Testis (tissue), 3 donors: ENCODE data around the gene RARRES2. TPM values are rescaled to one million over a fixed set of nuclear protein-coding genes. Genes with fewer than 3 reads are reported as not detected.

Experiments
- DNase-seq: peaks from one replicate; pipeline ENCODE4 v3.0.0-alpha.2; 2019
- H3K27ac ChIP-seq, 2 donors: fragments of 200-600 bp; sonication (generic); one replicate each; pipeline ENCODE4 v1.5.1; 2019
- H3K27me3 ChIP-seq: fragments of 200-600 bp; sonication (generic); one replicate; pipeline ENCODE4 v1.5.1; 2019
- H3K36me3 ChIP-seq: fragments of 200-600 bp; sonication (generic); one replicate; pipeline ENCODE4 v1.5.1; 2017; ENCODE audit warnings: low read depth; ENCODE audit errors: missing control alignments
- H3K4me1 ChIP-seq: fragments of 200-600 bp; sonication (generic); one replicate; pipeline ENCODE4 v1.5.1; 2019
- H3K4me3 ChIP-seq, 2 donors: fragments of 200-600 bp; sonication (generic); one replicate each; pipeline ENCODE4 v1.5.1; 2017 to 2019
- H3K9me3 ChIP-seq: fragments of 200-600 bp; sonication (generic); one replicate; pipeline ENCODE4 v1.5.1; 2017
- POLR2A ChIP-seq: fragments of 450-650 bp; IDR thresholded peaks from one replicate; pipeline ENCODE4 v1.6.1; 2017; ENCODE audit warnings: antibody characterized with exemption, mild to moderate bottlenecking, moderate library complexity
- WGBS, 2 donors: methylation state at CpG; one replicate each; pipeline ENCODE4 v1.1.5; 2018; 5-methylcytosine and 5-hydroxymethylcytosine counted together
- intact Hi-C: fragments of 100-400 bp; cut with DNase I; formaldehyde crosslinking; loops from one replicate; pipeline ENCODE4 v1.15.1; 2023; ENCODE audit warnings: low total_unique reads
- polyA plus RNA-seq: library from polyadenylated mRNA; stranded (reverse); fragments of 350-450 nt; fragmentation: Illumina TruSeq; extraction: RNeasy Lipid Tissue Mini Kit (QIAGEN cat#74804); gene quantifications from one replicate; pipeline ENCODE4 v1.2.3, GENCODE V29; 2014; ENCODE audit warnings: low read depth, low replicate concordance; ENCODE audit not compliant: insufficient read depth
- total RNA-seq, 2 donors: library from RNA; depleted of rRNA; stranded (reverse); fragments of >200 nt; gene quantifications; one replicate each; pipeline ENCODE4 v1.2.3, GENCODE V29; 2016
- TF ChIP-seq, protein P1 (sequence below), 3 experiments: fragments of 450-650 bp in 2 of 3; fragments of 200-600 bp in 1 of 3; sonication (generic) in 1 of 3; IDR thresholded peaks; one replicate each; pipeline ENCODE4 v1.5.1; 2016 to 2019; ENCODE audit warnings: antibody characterized with exemption in 3 of 3, mild to moderate bottlenecking in 2 of 3, moderate library complexity in 1 of 3

The RARRES2 gene
- total and polyA plus RNA-seq, 3 donors from 2014 or later: 21.1 to 93.7 (median 58.8) TPM

DNA sequence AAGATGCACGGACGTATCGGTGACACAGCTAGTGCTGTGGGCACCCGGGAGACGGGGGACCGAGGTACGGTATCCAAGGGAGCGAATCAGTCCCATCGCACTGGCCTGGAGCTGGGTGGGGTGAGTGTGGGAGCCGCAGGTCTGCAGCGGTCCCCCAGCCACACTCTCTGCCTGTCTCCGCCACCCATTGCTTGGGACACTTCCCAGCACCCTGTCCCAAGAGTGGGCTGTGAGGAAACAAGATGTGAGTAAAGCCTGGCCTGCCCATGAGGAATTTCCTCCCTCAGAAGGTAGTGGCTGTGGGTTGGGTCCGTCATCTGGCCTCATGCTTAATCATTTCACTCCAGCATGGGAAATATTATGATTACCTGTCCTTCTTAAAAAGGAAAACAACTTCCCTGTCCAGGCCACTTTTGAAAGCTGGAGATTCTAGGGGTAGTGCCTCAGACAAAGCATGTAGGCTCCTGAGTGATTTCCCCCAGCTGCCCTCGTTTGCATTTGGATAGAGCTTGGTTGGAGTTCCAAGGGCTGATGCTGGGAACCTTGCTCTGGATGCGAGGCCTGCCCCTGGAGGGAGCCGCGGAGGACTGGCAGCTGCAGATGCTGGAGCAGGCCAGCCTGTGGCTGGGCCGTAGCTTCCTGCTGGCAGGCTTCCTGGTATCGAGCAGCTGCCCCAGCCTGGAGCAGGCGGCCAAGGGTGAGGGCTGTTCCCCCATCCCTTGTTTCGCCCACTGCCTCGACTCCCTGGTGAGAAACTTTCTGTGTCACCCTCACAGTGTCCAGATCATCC is 11.9 kb downstream of the RARRES2 start:
- no peaks in the 10 kb centered on the region for H3K36me3 ChIP-seq

DNA sequence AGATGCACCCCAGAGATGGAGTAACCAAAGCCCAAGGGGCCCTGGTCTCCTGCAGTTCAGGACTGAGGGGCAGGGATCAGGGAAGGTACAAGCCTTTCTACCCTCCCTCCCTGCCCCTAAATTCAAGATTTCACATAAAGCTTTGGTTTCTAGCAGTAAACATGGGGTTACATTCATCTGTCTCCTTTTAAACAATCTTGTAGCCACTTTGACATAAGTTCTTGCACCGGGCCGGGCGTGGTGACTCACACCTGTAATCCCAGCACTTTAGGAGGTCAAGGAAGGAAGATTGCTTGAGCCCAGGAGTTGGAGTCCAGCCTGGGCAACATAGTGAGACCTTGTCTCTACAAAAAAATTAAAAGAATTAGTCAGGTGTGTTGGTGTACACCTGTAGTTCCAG is 14.1 kb downstream of the RARRES2 start:
- 98 to 100% methylated on average over 3 of the region's 3 CpGs for WGBS, 2 donors
- no peaks in the 10 kb centered on the region for H3K9me3 ChIP-seq
- peaks cover 11% of the 10 kb centered on the region for H3K4me1 ChIP-seq
- H3K4me3 ChIP-seq: no peak overlapping the region
- no peak for TF ChIP-seq POLR2A
- TF ChIP-seq, protein P1, sequence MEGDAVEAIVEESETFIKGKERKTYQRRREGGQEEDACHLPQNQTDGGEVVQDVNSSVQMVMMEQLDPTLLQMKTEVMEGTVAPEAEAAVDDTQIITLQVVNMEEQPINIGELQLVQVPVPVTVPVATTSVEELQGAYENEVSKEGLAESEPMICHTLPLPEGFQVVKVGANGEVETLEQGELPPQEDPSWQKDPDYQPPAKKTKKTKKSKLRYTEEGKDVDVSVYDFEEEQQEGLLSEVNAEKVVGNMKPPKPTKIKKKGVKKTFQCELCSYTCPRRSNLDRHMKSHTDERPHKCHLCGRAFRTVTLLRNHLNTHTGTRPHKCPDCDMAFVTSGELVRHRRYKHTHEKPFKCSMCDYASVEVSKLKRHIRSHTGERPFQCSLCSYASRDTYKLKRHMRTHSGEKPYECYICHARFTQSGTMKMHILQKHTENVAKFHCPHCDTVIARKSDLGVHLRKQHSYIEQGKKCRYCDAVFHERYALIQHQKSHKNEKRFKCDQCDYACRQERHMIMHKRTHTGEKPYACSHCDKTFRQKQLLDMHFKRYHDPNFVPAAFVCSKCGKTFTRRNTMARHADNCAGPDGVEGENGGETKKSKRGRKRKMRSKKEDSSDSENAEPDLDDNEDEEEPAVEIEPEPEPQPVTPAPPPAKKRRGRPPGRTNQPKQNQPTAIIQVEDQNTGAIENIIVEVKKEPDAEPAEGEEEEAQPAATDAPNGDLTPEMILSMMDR (IDR thresholded peaks at IDR 0.05): no peak
- no peaks in the 10 kb centered on the region for H3K27me3 ChIP-seq
- H3K36me3 ChIP-seq: no peaks in the 10 kb centered on the region
- intact Hi-C loops: no loop called here
- H3K27ac ChIP-seq: no peak overlapping the region
- no peak for DNase-seq

More for the DNA sequence above, 11.9 kb downstream of the RARRES2 start:
- no peak overlapping the region for H3K4me3 ChIP-seq
- intact Hi-C loops: no loop called here
- no peak for DNase-seq
- 74 to 83% methylated on average over 12 to 22 of the region's 22 CpGs for WGBS, 2 donors
- H3K27me3 ChIP-seq: no peaks in the 10 kb centered on the region
- H3K9me3 ChIP-seq: no peaks in the 10 kb centered on the region
- no peak overlapping the region for H3K27ac ChIP-seq
- peaks cover 2% of the 10 kb centered on the region for H3K4me1 ChIP-seq
- TF ChIP-seq POLR2A: no peak
- TF ChIP-seq, protein P1 (IDR thresholded peaks at IDR 0.05): no peak

DNA sequence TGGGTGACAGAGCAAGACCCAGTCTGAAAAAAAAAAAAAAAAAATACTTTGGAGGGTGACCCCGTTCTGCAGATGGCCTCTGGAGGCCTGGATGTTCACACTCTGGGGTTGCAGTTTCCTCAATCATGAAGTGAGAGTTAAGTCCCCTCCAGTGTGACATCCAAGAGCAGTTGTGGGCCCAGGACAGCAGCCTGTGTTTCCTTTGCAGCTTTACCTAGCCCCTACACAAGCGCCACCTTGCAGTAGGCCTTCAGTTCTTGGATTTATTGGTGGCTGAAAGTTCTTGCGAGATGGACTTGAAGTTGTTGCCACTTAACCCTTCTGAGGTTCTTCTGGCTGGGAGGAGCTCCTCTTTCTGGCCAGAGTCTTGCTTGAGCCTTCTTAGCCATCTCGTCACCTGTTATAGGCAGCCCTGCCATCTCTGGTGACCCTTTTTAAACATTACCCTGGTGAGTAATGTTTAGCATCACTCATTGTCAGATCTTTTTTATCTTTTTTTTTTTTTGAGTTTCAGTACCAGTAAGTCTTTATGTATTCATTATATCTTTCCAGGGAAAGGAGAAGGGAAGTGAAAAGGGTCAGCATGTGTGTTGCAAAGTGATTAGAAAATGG is 14.7 kb downstream of the RARRES2 start:
- Histone ChIP-seq H3K9me3 (no peaks in the 10 kb centered on the region), H3K27me3 (no peaks in the 10 kb centered on the region), H3K4me1 (peaks cover 11% of the 10 kb centered on the region), H3K36me3 (no peaks in the 10 kb centered on the region), H3K4me3 (no peak overlapping the region), H3K27ac (no peak overlapping the region)
- intact Hi-C loops: no loop called here
- DNase-seq: no peak
- TF ChIP-seq, protein P1 (IDR thresholded peaks at IDR 0.05): no peak
- no peak for TF ChIP-seq POLR2A
- WGBS, 2 donors: 95 to 98% methylated on average over 4 of the region's 4 CpGs

DNA sequence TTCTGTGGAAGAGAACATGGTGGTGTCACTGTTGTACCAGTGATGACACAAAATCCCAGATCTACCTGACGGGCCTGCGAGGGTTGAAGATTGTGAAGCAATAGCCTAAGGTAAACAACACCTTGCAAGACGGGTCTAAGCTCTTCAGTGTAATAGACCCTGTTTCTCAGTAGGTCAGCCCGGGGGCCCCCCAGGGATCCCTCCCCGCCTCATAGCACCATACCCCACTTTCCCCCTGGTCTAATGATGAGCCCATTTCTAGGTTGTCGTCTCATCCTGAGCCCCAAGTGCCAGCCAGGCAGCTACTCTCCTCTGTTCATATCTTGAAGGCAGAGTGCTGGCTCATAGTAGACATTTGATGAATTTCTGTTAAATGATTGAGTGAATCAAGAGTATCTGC is 15.5 kb downstream of the RARRES2 start:
- Histone ChIP-seq H3K9me3 (no peaks in the 10 kb centered on the region), H3K27me3 (no peaks in the 10 kb centered on the region), H3K27ac (no peak overlapping the region), H3K36me3 (no peaks in the 10 kb centered on the region), H3K4me1 (peaks cover 11% of the 10 kb centered on the region), H3K4me3 (no peak overlapping the region)
- no peak for DNase-seq
- TF ChIP-seq POLR2A: no peak
- TF ChIP-seq, protein P1 (IDR thresholded peaks at IDR 0.05): no peak
- intact Hi-C loops: no loop called here
- WGBS, 2 donors: 88 to 96% methylated on average over 6 of the region's 6 CpGs
